ENCODE results near the gene RNF4. TPM values are rescaled to one million over a fixed set of nuclear protein-coding genes. Genes with fewer than 3 reads are reported as not detected.

RNF4 gene
- total RNA-seq, 1 experiment from 2014 or later, result 81.4 TPM

- Mint-ChIP-seq H3K27ac (ENCODE audit: low read depth, unreplicated experiment) (no peak overlapping the region), H3K4me1 (ENCODE audit: insufficient read depth, unreplicated experiment) (peaks cover 23% of the 10 kb centered on the region), H3K36me3 (ENCODE audit: insufficient read depth, unreplicated experiment) (no peaks in the 10 kb centered on the region), H3K4me3 (ENCODE audit: unreplicated experiment) (no peak overlapping the region), H3K27me3 (ENCODE audit: insufficient read depth, unreplicated experiment) (peaks cover 53% of the 10 kb centered on the region), H3K9me3 (ENCODE audit: unreplicated experiment) (no peaks in the 10 kb centered on the region)
- intact Hi-C loops (cut with micrococcal nuclease), result no loop called here
- no TSS peak for BruUV-seq (replicated peaks)
- CTCF ChIA-PET, result no interaction called here
- POLR2A ChIA-PET, result no interaction called here
- no peak for TF ChIP-seq CTCF (IDR thresholded peaks at IDR 0.05; ENCODE audit: unreplicated experiment)
- no peak for DNase-seq (ENCODE audit: unreplicated experiment)
Observed at GRCh38 chr4:2423695-2424094, 45.2 kb upstream of the RNF4 start.

GRCh38 chr4:2424581-2424980, 44.3 kb upstream of the RNF4 start:
- Mint-ChIP-seq H3K27me3 (ENCODE audit: insufficient read depth, unreplicated experiment) (peaks cover 49% of the 10 kb centered on the region), H3K27ac (ENCODE audit: low read depth, unreplicated experiment) (no peak overlapping the region), H3K4me1 (ENCODE audit: insufficient read depth, unreplicated experiment) (peaks cover 16% of the 10 kb centered on the region), H3K9me3 (ENCODE audit: unreplicated experiment) (no peaks in the 10 kb centered on the region), H3K4me3 (ENCODE audit: unreplicated experiment) (no peak overlapping the region), H3K36me3 (ENCODE audit: insufficient read depth, unreplicated experiment) (no peaks in the 10 kb centered on the region)
- intact Hi-C loops (cut with micrococcal nuclease), result no loop called here
- BruUV-seq (replicated peaks), result no TSS peak
- peak; percentile 30 for DNase-seq (ENCODE audit: unreplicated experiment)
- TF ChIP-seq CTCF (IDR thresholded peaks at IDR 0.05; ENCODE audit: unreplicated experiment), result no peak
- ChIA-PET CTCF (no interaction called here), POLR2A (no interaction called here)

GRCh38 chr4:2425386-2426068, 43.4 kb upstream of the RNF4 start:
- ChIA-PET CTCF (no interaction called here), POLR2A (no interaction called here)
- no peak overlapping the region for H3K4me3 Mint-ChIP-seq (ENCODE audit: unreplicated experiment)
- H3K27ac Mint-ChIP-seq (ENCODE audit: low read depth, unreplicated experiment), result no peak overlapping the region
- DNase-seq (ENCODE audit: unreplicated experiment), result no peak
- H3K27me3 Mint-ChIP-seq (ENCODE audit: insufficient read depth, unreplicated experiment), result peaks cover 39% of the 10 kb centered on the region
- H3K9me3 Mint-ChIP-seq (ENCODE audit: unreplicated experiment), result no peaks in the 10 kb centered on the region
- peaks cover 8% of the 10 kb centered on the region for H3K4me1 Mint-ChIP-seq (ENCODE audit: insufficient read depth, unreplicated experiment)
- intact Hi-C loops (cut with micrococcal nuclease), result no loop called here
- TF ChIP-seq CTCF (IDR thresholded peaks at IDR 0.05; ENCODE audit: unreplicated experiment), result no peak
- no TSS peak for BruUV-seq (replicated peaks)
- no peaks in the 10 kb centered on the region for H3K36me3 Mint-ChIP-seq (ENCODE audit: insufficient read depth, unreplicated experiment)

GRCh38 chr4:2426069-2426397, 42.9 kb upstream of the RNF4 start:
- no peak overlapping the region for H3K27ac Mint-ChIP-seq (ENCODE audit: low read depth, unreplicated experiment)
- no TSS peak for BruUV-seq (replicated peaks)
- CTCF ChIA-PET, result interaction anchor here (1.3 kb wide), 1 partner anchor 12 kb away, joined by 3 read pairs; no protein-coding TSS in a partner anchor
- intact Hi-C loops (cut with micrococcal nuclease), result no loop called here
- H3K4me3 Mint-ChIP-seq (ENCODE audit: unreplicated experiment), result no peak overlapping the region
- peaks cover 34% of the 10 kb centered on the region for H3K27me3 Mint-ChIP-seq (ENCODE audit: insufficient read depth, unreplicated experiment)
- H3K36me3 Mint-ChIP-seq (ENCODE audit: insufficient read depth, unreplicated experiment), result no peaks in the 10 kb centered on the region
- POLR2A ChIA-PET, result no interaction called here
- H3K4me1 Mint-ChIP-seq (ENCODE audit: insufficient read depth, unreplicated experiment), result peaks cover 8% of the 10 kb centered on the region
- no peak for DNase-seq (ENCODE audit: unreplicated experiment)
- no peaks in the 10 kb centered on the region for H3K9me3 Mint-ChIP-seq (ENCODE audit: unreplicated experiment)
- no peak for TF ChIP-seq CTCF (IDR thresholded peaks at IDR 0.05; ENCODE audit: unreplicated experiment)

All from MCF 10A (cell line).